ENCODE results near the gene ZDHHC13.
A peak's percentile ranks its signal among the peaks of the same experiment; 100 is the strongest.

The ZDHHC13 gene

GRCh38 chr11:19173004-19173689 is 56.2 kb downstream of the ZDHHC13 start:
- DNase-seq, result no peak

- DNase-seq, result no peak
These were observed 57.1 kb downstream of the ZDHHC13 start for GRCh38 chr11:19173964-19174638.

- DNase-seq, result no peak
These were observed 59.7 kb downstream of the ZDHHC13 start for GRCh38 chr11:19176629-19177186.

- peak; percentile 12 to 33 for DNase-seq
These were observed 64.7 kb downstream of the ZDHHC13 start for GRCh38 chr11:19181531-19182261.

GRCh38 chr11:19183646-19184045 is 66.7 kb downstream of the ZDHHC13 start:
- DNase-seq, result no peak

GRCh38 chr11:19185036-19185435 is 68.1 kb downstream of the ZDHHC13 start:
- DNase-seq, result no peak

DNA sequence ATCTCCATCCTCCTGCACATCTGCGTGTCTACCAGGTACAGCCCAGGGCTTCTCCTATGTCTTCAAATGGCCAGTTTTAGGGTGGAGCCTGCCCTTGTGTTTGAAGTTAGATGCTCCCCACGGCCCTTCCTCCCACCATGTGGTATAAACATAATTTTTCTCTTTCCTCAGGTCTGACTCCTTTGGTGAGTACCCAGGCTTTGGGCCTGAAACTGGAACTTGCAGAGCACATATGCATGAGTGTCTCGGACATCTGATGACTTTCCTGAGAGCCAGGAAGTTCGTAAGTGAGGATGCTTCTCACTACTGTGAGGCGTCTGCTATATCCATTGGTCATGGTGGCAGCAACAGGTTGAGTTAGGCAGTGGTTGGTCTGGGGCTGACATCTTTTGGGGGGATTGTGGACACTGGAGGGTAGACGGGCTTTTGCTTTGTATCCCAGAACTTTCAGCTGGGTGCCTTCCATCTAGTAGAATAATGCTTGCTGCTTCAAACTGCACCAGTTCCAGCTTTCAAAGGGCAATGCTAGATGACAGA is 68.6 kb downstream of the ZDHHC13 start:
- no peak for DNase-seq

- no peak for DNase-seq
These were observed 70.3 kb downstream of the ZDHHC13 start for GRCh38 chr11:19187114-19187832.

GRCh38 chr11:19187833-19188258 is 70.9 kb downstream of the ZDHHC13 start:
- DNase-seq, result no peak

DNA sequence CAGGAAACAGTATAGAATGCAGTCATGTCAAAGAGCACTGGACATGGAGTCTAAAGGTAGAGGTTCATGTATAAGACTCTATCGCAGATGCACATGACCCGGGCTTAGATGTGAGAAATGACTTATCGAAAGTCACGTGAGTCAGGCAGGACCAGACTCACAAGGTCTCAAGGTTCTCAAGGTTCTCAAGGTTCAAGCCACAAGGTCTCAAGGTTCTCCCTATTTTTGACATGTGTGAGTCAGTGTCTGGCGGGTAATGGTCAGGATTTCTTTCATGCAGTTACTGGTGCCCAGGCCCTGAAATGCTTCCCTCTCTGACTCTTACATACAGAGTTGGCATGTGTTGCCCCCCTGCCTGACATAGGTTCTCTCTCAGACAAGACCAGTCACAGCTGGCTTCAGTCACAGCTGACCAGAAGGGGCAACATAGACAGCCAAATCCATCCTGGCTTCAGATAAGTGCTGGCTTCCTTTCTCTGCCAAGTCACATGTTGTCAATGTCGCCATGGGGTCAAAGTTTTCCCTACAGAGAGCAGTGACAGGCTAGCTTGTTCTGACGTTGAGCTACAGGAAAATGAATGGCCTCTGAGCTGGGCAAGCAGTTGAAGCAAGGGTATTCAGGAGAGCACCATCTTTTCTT is 74.7 kb downstream of the ZDHHC13 start:
- no peak for DNase-seq

GRCh38 chr11:19193916-19194315 is 76.9 kb downstream of the ZDHHC13 start:
- DNase-seq, result no peak

DNA sequence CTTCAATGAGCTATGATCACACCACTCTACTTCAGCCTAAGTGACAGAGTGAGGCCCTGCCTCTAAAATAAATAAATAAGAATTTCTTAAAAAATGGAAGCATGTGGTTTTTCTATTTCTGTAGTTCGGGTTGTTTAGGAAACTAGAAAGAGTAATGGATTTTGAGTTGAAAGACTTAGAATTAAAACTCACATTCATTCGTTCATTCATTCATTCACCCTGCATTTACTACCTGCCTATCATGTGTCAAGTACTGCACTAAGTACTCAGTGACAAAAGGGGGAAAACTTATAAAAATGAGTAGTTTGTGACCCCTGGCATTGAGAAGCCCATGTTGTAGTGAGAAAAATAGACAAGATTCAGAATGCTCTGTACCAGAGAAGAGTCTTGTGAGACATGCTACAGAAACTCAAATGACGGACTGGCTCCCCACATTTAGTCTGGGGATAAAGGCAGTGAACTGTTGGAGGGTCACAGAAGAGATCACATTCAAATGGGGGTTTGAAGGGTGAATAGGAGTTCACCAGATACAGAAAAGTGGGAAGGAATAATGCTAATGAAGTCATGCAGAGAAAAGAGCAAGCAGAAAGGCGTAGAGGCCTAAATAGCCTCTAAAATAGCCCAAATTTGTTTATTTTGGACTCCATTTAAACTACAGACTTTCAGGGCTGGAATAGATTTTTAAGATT is 77.8 kb downstream of the ZDHHC13 start:
- no peak for DNase-seq

DNA sequence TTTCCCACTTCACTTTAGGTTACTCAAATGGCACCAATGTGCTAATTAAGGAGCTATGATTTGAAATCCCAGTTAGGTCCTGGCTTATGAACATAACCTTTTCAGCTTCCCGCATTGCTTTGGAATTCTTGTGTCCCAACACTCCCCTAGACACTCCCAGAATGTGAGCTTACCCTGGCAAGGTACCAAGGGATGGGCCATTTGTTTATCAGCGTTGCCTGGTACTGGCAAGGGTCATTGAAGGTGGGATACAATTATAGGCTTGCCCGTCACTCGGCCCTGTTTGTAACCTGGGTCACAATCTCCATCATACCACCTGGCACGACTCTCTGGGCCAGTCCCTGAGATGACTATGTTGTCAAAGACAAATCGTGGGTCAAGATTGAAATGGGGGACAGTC is 79.5 kb downstream of the ZDHHC13 start:
- no peak for DNase-seq

DNA sequence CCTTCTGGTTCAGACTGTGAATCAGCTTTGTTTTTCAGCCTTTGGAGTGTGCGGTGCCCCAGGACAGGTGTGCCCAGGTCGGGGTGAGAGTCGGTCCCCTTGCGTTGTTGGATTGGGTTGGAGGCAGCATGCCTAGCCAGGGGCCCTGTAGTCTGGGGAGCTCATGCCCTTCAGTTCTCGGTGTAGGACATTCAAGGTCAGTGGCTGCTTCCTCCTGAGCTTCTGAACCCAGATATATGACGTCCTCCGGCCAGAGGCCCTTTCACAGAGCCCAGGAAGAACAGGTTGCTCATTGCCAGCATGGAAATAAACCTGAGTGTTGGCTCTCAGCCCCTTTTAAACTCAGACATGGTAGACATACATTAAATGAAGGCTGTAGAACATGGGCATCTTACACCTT is 82.1 kb downstream of the ZDHHC13 start:
- no peak for DNase-seq

DNA sequence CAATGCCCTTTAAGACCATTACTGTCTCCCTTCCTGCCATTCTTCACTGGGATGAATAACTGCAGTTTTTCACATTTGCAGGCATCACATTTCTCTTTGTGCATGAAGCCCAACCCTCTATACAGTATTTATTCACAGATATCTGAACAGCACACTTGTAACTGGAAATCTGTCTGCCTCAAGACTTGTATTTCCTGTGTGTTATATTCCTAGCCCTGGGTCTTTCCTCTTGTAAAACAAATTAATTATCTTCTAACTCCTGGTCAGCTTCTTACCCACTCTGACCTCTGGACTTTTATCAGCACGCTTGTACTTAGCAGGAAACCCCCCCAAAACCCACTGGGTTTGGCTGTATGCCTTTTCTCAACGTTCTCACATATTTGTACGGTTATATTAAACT is 82.8 kb downstream of the ZDHHC13 start:
- DNase-seq, result no peak

- peak in 1 of 2 donors; percentile 1 for DNase-seq
These were observed 83.6 kb downstream of the ZDHHC13 start for GRCh38 chr11:19200410-19201201.

DNA sequence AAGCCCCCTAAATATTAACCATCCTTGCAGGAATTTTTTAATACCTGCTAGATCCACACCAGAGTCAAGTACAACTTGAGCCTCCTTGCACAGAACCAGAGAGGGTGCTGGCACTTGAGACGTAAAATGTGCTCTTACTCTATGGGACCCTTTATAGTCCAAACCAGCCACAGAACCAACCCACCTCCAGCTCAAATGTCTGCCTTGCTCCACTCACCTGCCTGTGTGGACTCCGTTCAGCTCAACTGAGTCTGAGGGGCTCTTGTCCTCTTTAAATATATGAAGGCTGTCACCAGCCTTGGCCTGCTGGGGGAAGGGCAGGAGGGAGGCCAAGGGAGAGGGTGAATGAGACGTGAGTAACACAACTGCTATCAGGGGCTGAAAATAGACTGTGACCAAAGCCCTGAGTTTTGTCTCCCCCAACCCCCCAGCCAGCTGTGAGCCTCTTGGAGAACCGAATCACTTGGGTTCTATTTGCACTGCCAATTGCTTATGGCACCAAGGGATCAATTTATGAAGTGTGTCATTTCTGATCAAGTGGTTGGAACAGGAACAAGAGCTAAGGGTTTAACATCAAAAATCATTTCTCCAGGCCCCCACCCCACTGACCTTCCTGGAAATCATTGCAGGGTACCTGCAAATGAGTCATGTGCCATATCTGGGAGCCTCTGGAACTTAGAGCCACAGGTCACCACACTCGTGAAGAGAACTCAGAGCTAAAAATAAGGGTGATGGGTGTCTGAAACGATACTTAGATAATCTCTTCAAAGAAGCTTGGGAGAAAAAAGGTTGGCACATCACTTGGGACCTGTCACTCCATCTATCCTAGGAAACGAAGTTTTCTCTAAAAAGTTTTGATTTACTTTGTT is 85.0 kb downstream of the ZDHHC13 start, which contains the start of gene CSRP3:
CSRP3 (minus strand) TSS at position 247 of the 869 bp plus-strand sequence. CDS start 9,535 bp downstream, outside the sequence.
- DNase-seq, result no peak

- no peak for DNase-seq
These were observed 87.9 kb downstream of the ZDHHC13 start for GRCh38 chr11:19204836-19205235.

DNA sequence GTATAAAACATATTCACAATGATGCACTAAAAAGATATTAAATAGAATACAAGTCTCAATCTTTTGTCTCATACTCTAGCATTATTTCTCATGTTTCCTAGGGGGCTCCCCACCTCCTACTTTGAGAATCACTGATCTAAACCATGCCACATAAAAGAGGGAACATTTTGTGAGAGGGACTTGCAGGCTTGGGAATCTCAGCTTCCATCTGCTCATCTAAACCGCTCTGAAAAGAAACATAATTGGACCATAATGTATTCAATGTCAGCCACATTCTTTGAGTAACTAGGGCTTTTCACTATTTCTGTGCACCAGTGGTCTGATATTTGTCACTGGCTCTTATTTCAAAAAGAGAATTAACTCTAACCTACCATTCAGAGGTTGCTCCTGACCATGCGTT is 91.2 kb downstream of the ZDHHC13 start:
- no peak for DNase-seq
